Measurements from ENCODE around the gene ANKRD29.

Gene ANKRD29

GRCh38 chr18:23551978-23552377 lies 110.7 kb downstream of the ANKRD29 start:
- TF ChIP-seq, protein P1, sequence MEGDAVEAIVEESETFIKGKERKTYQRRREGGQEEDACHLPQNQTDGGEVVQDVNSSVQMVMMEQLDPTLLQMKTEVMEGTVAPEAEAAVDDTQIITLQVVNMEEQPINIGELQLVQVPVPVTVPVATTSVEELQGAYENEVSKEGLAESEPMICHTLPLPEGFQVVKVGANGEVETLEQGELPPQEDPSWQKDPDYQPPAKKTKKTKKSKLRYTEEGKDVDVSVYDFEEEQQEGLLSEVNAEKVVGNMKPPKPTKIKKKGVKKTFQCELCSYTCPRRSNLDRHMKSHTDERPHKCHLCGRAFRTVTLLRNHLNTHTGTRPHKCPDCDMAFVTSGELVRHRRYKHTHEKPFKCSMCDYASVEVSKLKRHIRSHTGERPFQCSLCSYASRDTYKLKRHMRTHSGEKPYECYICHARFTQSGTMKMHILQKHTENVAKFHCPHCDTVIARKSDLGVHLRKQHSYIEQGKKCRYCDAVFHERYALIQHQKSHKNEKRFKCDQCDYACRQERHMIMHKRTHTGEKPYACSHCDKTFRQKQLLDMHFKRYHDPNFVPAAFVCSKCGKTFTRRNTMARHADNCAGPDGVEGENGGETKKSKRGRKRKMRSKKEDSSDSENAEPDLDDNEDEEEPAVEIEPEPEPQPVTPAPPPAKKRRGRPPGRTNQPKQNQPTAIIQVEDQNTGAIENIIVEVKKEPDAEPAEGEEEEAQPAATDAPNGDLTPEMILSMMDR (IDR thresholded peaks at IDR 0.05; ENCODE audit: poor library complexity, severe bottlenecking), result no peak
- DNase-seq (ENCODE audit: low spot score) (no peak), ATAC-seq (ENCODE audit: low read depth) (no peak)
- peaks cover 96% of the 10 kb centered on the region for H3K36me3 ChIP-seq (ENCODE audit: low read depth)
- H3K27ac ChIP-seq (ENCODE audit: poor library complexity, severe bottlenecking), result no peak overlapping the region
- H3K27me3 ChIP-seq (ENCODE audit: insufficient read depth, poor library complexity, severe bottlenecking), result no peaks in the 10 kb centered on the region
- H3K4me1 ChIP-seq (ENCODE audit: insufficient read depth, poor library complexity, severe bottlenecking), result no peaks in the 10 kb centered on the region
- no peak overlapping the region for H3K4me3 ChIP-seq (ENCODE audit: severe bottlenecking)
- no peaks in the 10 kb centered on the region for H3K9me3 ChIP-seq (ENCODE audit: severe bottlenecking)

DNA sequence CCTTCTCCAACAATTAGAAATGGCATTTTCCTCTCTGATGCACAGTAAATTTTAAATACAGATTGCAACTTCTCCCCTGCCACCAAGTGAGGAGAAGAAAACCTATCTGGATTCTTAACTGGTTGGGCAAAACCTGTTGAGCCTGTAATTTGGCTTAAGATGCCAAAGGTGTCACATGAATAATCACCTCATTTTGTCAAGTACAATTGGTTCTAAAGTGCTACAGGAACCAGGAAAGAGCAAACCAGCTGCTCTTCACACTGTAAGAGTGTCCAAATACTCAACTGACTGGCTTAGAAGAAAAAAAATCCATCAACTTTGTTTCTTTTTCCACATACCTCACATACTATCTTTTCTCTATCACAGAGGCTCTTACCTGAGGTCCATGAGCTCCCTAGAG lies 111.8 kb downstream of the ANKRD29 start:
- Histone ChIP-seq H3K9me3 (ENCODE audit: severe bottlenecking) (no peaks in the 10 kb centered on the region), H3K4me1 (ENCODE audit: insufficient read depth, poor library complexity, severe bottlenecking) (no peaks in the 10 kb centered on the region), H3K36me3 (ENCODE audit: low read depth) (peaks cover 98% of the 10 kb centered on the region), H3K27ac (ENCODE audit: poor library complexity, severe bottlenecking) (no peak overlapping the region), H3K27me3 (ENCODE audit: insufficient read depth, poor library complexity, severe bottlenecking) (no peaks in the 10 kb centered on the region), H3K4me3 (ENCODE audit: severe bottlenecking) (no peak overlapping the region)
- TF ChIP-seq, protein P1 (IDR thresholded peaks at IDR 0.05; ENCODE audit: poor library complexity, severe bottlenecking), result no peak
- no peak for ATAC-seq (ENCODE audit: low read depth)
- no peak for DNase-seq (ENCODE audit: low spot score)

All from RWPE2 (cell line).